ENCODE results near the gene ACAA2.

GRCh38 chr18:49861659-49862058 is 48.3 kb upstream of the ACAA2 start:
- TF ChIP-seq, protein P1, sequence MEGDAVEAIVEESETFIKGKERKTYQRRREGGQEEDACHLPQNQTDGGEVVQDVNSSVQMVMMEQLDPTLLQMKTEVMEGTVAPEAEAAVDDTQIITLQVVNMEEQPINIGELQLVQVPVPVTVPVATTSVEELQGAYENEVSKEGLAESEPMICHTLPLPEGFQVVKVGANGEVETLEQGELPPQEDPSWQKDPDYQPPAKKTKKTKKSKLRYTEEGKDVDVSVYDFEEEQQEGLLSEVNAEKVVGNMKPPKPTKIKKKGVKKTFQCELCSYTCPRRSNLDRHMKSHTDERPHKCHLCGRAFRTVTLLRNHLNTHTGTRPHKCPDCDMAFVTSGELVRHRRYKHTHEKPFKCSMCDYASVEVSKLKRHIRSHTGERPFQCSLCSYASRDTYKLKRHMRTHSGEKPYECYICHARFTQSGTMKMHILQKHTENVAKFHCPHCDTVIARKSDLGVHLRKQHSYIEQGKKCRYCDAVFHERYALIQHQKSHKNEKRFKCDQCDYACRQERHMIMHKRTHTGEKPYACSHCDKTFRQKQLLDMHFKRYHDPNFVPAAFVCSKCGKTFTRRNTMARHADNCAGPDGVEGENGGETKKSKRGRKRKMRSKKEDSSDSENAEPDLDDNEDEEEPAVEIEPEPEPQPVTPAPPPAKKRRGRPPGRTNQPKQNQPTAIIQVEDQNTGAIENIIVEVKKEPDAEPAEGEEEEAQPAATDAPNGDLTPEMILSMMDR (IDR thresholded peaks at IDR 0.05 in 2 of 3, conservative IDR thresholded peaks at IDR 0.05 in 1 of 3; ENCODE audit: control insufficient read depth in 2 of 3, extremely low read depth in 1 of 3, insufficient read depth in 1 of 3, low read depth in 3 of 3, low read length in 3 of 3) = peak; percentile 28 to 50 (median 48); a peak in 5 of 6 replicates
- TF ChIP-seq MTA3 (IDR thresholded peaks at IDR 0.05; ENCODE audit: borderline replicate concordance, low read length) (no peak), NKRF (conservative IDR thresholded peaks at IDR 0.05) (no peak), IKZF2 (IDR thresholded peaks at IDR 0.05) (no peak), POLR2A (IDR thresholded peaks at IDR 0.05; ENCODE audit: low read depth, low read length) (no peak), POLR2AphosphoS5 (IDR thresholded peaks at IDR 0.05; ENCODE audit: low read length) (no peak), RFX5 (IDR thresholded peaks at IDR 0.05; ENCODE audit: low read depth, low read length) (no peak), BRCA1 (IDR thresholded peaks at IDR 0.05; ENCODE audit: low read depth, low read length) (no peak), MXI1 (IDR thresholded peaks at IDR 0.05; ENCODE audit: low read depth, low read length) (no peak), KDM1A (IDR thresholded peaks at IDR 0.05; ENCODE audit: borderline replicate concordance) (no peak), CREM (IDR thresholded peaks at IDR 0.05; ENCODE audit: low read depth) (no peak), SIN3A (IDR thresholded peaks at IDR 0.05; ENCODE audit: low read depth, low read length) (no peak)
